Measurements from ENCODE around the gene FCER2.

DNA sequence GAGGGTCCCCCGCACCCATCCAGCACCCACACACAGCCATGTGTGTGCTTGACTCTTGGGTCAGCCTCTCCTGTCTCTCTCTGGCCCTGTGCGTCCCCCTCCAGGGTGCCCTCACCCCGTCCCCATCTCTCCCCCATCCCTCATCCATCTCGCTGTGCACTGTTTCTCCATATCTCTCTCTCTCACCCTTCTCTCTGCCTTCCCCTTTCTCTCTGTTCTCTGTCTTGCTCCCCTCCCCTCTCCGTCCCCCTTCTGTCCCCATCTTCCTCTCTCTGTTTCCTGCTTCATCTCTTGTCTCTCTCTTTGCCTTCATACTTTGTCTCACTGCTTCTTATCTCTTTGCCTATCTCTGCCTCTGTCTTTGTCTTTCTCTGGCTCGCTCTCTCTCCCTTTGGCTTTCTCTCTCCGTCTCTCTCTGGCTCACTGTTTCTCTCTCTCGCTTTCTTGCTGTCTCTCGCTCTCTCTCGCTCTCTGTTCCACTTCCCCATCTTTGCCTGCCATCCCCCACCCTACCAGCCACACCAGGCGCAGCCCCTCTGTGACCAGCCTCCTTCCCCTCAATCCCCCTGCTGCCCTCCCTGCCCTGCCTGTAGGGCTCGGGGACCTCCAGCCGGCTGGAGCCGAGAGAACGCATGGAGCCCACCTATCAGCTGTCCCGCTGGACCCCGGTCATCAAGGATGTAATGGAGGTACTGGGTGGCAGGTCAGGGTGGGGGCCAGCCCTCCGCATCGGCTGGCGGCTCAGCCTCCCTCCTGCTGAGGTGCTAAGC is 56.1 kb downstream of the FCER2 start:
- TF ChIP-seq, protein P1, sequence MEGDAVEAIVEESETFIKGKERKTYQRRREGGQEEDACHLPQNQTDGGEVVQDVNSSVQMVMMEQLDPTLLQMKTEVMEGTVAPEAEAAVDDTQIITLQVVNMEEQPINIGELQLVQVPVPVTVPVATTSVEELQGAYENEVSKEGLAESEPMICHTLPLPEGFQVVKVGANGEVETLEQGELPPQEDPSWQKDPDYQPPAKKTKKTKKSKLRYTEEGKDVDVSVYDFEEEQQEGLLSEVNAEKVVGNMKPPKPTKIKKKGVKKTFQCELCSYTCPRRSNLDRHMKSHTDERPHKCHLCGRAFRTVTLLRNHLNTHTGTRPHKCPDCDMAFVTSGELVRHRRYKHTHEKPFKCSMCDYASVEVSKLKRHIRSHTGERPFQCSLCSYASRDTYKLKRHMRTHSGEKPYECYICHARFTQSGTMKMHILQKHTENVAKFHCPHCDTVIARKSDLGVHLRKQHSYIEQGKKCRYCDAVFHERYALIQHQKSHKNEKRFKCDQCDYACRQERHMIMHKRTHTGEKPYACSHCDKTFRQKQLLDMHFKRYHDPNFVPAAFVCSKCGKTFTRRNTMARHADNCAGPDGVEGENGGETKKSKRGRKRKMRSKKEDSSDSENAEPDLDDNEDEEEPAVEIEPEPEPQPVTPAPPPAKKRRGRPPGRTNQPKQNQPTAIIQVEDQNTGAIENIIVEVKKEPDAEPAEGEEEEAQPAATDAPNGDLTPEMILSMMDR (conservative IDR thresholded peaks at IDR 0.05; ENCODE audit: low read depth, low read length), result no peak
- TF ChIP-seq POLR2A (IDR thresholded peaks at IDR 0.05; ENCODE audit: low read depth, low read length) (no peak), MXI1 (IDR thresholded peaks at IDR 0.05; ENCODE audit: borderline replicate concordance, low read depth, low read length) (no peak), NFE2L2 (IDR thresholded peaks at IDR 0.05; ENCODE audit: low read depth, low read length) (no peak)
- TF ChIP-seq, protein P2, sequence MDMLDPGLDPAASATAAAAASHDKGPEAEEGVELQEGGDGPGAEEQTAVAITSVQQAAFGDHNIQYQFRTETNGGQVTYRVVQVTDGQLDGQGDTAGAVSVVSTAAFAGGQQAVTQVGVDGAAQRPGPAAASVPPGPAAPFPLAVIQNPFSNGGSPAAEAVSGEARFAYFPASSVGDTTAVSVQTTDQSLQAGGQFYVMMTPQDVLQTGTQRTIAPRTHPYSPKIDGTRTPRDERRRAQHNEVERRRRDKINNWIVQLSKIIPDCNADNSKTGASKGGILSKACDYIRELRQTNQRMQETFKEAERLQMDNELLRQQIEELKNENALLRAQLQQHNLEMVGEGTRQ (IDR thresholded peaks at IDR 0.05; ENCODE audit: low read depth, low read length), result no peak
